ENCODE results near the gene HNRNPLL.

HNRNPLL gene

GRCh38 chr2:38528008-38528442 lies 74.7 kb downstream of the HNRNPLL start:
- no peak for DNase-seq (ENCODE audit: low read depth in 2 of 2)

- no peak for DNase-seq (ENCODE audit: low read depth in 2 of 2)
These were observed 75.3 kb downstream of the HNRNPLL start for GRCh38 chr2:38527338-38528007.

- no peak for DNase-seq (ENCODE audit: low read depth in 2 of 2)
These were observed 76.5 kb downstream of the HNRNPLL start for GRCh38 chr2:38526195-38526594.

GRCh38 chr2:38524580-38524979 lies 78.1 kb downstream of the HNRNPLL start:
- no peak for DNase-seq (ENCODE audit: low read depth in 2 of 2)

GRCh38 chr2:38523728-38524437 lies 78.8 kb downstream of the HNRNPLL start:
- no peak for DNase-seq (ENCODE audit: low read depth in 2 of 2)

- DNase-seq (ENCODE audit: low read depth in 2 of 2) = no peak
These were observed 79.9 kb downstream of the HNRNPLL start for GRCh38 chr2:38522754-38523349.

- no peak for DNase-seq (ENCODE audit: low read depth in 2 of 2)
These were observed 80.9 kb downstream of the HNRNPLL start for GRCh38 chr2:38521835-38522234.

GRCh38 chr2:38517284-38517683 lies 85.4 kb downstream of the HNRNPLL start:
- DNase-seq (ENCODE audit: low read depth in 2 of 2) = no peak

GRCh38 chr2:38516526-38516925 lies 86.2 kb downstream of the HNRNPLL start:
- no peak for DNase-seq (ENCODE audit: low read depth in 2 of 2)

- DNase-seq (ENCODE audit: low read depth in 2 of 2) = no peak
These were observed 86.6 kb downstream of the HNRNPLL start for GRCh38 chr2:38516122-38516521.

- no peak for DNase-seq (ENCODE audit: low read depth in 2 of 2)
These were observed 87.3 kb downstream of the HNRNPLL start for GRCh38 chr2:38515155-38516074.

- DNase-seq (ENCODE audit: low read depth in 2 of 2) = no peak
These were observed 88.0 kb downstream of the HNRNPLL start for GRCh38 chr2:38514603-38515154.

- DNase-seq (ENCODE audit: low read depth in 2 of 2) = no peak
These were observed 90.5 kb downstream of the HNRNPLL start for GRCh38 chr2:38512211-38512610.
